ENCODE results near the gene FAM184B. TPM values are rescaled to one million over a fixed set of nuclear protein-coding genes. Genes with fewer than 3 reads are reported as not detected.

FAM184B gene
- polyA plus RNA-seq, 2 of the 4 experiments (the other 2 are of a cell fraction), result not detected

DNA sequence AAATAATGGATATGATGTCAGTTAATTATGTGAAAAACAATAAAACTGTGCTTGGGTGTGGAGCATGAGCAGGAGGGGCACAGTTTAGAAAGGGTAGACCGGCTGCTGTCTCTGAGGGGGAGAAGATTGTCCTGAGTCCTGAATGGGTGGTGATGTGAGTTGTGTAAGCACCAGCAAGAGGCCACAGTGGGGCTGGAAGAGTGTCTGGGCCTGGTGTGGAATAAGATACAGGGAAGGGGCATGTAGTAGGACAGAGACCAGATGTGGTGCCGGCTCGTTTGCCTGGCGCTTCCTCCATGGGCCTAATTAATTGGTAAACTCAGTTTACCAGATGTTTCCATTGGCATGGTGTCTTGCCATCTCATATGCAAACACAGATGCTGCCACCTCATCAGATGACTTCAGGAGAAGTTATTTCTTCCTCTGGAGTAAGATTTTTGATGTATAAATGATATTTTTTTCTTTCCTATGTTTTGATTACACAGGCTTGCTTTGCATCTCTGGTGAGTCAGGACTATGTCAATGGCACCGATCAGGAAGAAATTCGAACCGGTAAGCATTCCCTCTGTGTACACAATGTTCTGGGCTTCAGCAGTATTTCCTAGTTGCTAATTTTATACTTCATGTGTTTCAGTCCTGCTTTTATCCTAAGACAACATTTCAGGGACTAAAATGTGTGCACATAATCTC, 161.9 kb downstream of the FAM184B start:
- Histone ChIP-seq H3K27ac (no peak overlapping the region), H3K4me2 (no peak overlapping the region), H3K4me3 (no peak overlapping the region), H3K9me3 (no peaks in the 10 kb centered on the region), H3K4me1 (peaks cover 11% of the 10 kb centered on the region; the same call in 2 of the 3 replicates)
- ChIA-PET CTCF (no interaction called here), POLR2A (no interaction called here)
- DNase-seq (ENCODE audit: low read depth in 1 of 2, low spot score in 1 of 2) (no peak), ATAC-seq (no peak), FAIRE-seq (no peak)
- TF ChIP-seq, protein P1, sequence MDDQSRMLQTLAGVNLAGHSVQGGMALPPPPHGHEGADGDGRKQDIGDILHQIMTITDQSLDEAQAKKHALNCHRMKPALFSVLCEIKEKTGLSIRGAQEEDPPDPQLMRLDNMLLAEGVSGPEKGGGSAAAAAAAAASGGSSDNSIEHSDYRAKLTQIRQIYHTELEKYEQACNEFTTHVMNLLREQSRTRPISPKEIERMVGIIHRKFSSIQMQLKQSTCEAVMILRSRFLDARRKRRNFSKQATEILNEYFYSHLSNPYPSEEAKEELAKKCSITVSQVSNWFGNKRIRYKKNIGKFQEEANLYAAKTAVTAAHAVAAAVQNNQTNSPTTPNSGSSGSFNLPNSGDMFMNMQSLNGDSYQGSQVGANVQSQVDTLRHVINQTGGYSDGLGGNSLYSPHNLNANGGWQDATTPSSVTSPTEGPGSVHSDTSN (IDR thresholded peaks at IDR 0.05), result no peak
- no peak for TF ChIP-seq RNF2 (IDR thresholded peaks at IDR 0.05; ENCODE audit: borderline replicate concordance, low read depth)
- 73% methylated on average over 7 of the region's 7 CpGs for WGBS (ENCODE audit: missing lambda C conversion rate)

- H3K4me2 ChIP-seq, result no peak overlapping the region
Measured at GRCh38 chr4:17618926-17619325, 162.5 kb downstream of the FAM184B start.

More at GRCh38 chr4:17618926-17619325, 162.5 kb downstream of the FAM184B start:
- CTCF ChIA-PET, result interaction anchor here (1.2 kb wide), 1 partner anchor 19 kb away, joined by 5 read pairs; no protein-coding TSS in a partner anchor
- TF ChIP-seq, protein P2, sequence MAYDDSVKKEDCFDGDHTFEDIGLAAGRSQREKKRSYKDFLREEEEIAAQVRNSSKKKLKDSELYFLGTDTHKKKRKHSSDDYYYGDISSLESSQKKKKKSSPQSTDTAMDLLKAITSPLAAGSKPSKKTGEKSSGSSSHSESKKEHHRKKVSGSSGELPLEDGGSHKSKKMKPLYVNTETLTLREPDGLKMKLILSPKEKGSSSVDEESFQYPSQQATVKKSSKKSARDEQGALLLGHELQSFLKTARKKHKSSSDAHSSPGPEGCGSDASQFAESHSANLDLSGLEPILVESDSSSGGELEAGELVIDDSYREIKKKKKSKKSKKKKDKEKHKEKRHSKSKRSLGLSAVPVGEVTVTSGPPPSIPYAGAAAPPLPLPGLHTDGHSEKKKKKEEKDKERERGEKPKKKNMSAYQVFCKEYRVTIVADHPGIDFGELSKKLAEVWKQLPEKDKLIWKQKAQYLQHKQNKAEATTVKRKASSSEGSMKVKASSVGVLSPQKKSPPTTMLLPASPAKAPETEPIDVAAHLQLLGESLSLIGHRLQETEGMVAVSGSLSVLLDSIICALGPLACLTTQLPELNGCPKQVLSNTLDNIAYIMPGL (CRISPR knock-in tag; IDR thresholded peaks at IDR 0.05; ENCODE audit: borderline replicate concordance), result no peak
- TF ChIP-seq BHLHE40 (IDR thresholded peaks at IDR 0.05; ENCODE audit: low read depth, low read length) (no peak), CHD2 (IDR thresholded peaks at IDR 0.05; ENCODE audit: low read length, partially characterized antibody) (no peak), ATOH8 (CRISPR knock-in tag; IDR thresholded peaks at IDR 0.05; ENCODE audit: low read depth) (no peak), RNF2 (IDR thresholded peaks at IDR 0.05; ENCODE audit: borderline replicate concordance, low read depth) (no peak), MAZ (IDR thresholded peaks at IDR 0.05; ENCODE audit: borderline replicate concordance, low read depth, low read length) (no peak), ZC3H11A (IDR thresholded peaks at IDR 0.05) (no peak), TP53 (CRISPR knock-in tag; IDR thresholded peaks at IDR 0.05) (no peak), HDAC2 (IDR thresholded peaks at IDR 0.05) (no peak), REST (IDR thresholded peaks at IDR 0.05) (no peak), MAX (IDR thresholded peaks at IDR 0.05) (no peak), FOSB (CRISPR knock-in tag; IDR thresholded peaks at IDR 0.05) (no peak), CEBPB (IDR thresholded peaks at IDR 0.05) (no peak), E2F6 (IDR thresholded peaks at IDR 0.05; ENCODE audit: borderline replicate concordance, low read depth) (no peak), CHD4 (IDR thresholded peaks at IDR 0.05; ENCODE audit: borderline replicate concordance) (no peak), CBX8 (IDR thresholded peaks at IDR 0.05) (no peak), GATA3 (IDR thresholded peaks at IDR 0.05; ENCODE audit: borderline replicate concordance) (no peak), ZNF302 (CRISPR knock-in tag; IDR thresholded peaks at IDR 0.05) (no peak), ESRRA (IDR thresholded peaks at IDR 0.05; ENCODE audit: borderline replicate concordance, low read length) (no peak)
- TF ChIP-seq, protein P3, sequence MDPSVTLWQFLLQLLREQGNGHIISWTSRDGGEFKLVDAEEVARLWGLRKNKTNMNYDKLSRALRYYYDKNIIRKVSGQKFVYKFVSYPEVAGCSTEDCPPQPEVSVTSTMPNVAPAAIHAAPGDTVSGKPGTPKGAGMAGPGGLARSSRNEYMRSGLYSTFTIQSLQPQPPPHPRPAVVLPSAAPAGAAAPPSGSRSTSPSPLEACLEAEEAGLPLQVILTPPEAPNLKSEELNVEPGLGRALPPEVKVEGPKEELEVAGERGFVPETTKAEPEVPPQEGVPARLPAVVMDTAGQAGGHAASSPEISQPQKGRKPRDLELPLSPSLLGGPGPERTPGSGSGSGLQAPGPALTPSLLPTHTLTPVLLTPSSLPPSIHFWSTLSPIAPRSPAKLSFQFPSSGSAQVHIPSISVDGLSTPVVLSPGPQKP (IDR thresholded peaks at IDR 0.05; ENCODE audit: low read depth, low read length), result no peak
- 100% methylated on average over 1 of the region's 1 CpG for WGBS (ENCODE audit: missing lambda C conversion rate)
- peaks cover 11% of the 10 kb centered on the region; the same call in 2 of the 3 replicates for H3K4me1 ChIP-seq
- ATAC-seq, result no peak
- no peak overlapping the region for H3K4me3 ChIP-seq
- H3K9me3 ChIP-seq, result no peaks in the 10 kb centered on the region
- no peak for DNase-seq (ENCODE audit: low read depth in 1 of 2, low spot score in 1 of 2)
- POLR2A ChIA-PET, result interaction anchor here (0.5 kb wide), 1 partner anchor 15 kb away, joined by 4 read pairs; no protein-coding TSS in a partner anchor
- FAIRE-seq, result no peak
- no peak overlapping the region for H3K27ac ChIP-seq
